Activated CD8-positive, alpha-beta T cell treated with anti-CD3 and anti-CD28 coated beads for 36 hours (primary cell): Measurements from ENCODE around the gene RNF38. TPM values are rescaled to one million over a fixed set of nuclear protein-coding genes. Genes with fewer than 3 reads are reported as not detected.

Experiments used
- ATAC-seq: fragments of 200-7000 bp; cut with Tn5 transposase; one replicate; pipeline ENCODE4 v1.10.0; 2021; ENCODE audit warnings: mild to moderate bottlenecking, moderate library complexity
- CTCF ChIA-PET: fragments of 350-600 bp; sonication (Branson Sonifier 250); formaldehyde crosslinking; loops from one replicate; lab custom pipeline; 2021; ENCODE audit warnings: antibody characterized with exemption; lab: Charles Lee
- POLR2A ChIA-PET: fragments of 350-600 bp; sonication (Branson Sonifier 250); formaldehyde crosslinking; loops from one replicate; lab custom pipeline; 2021; ENCODE audit warnings: antibody characterized with exemption; lab: Charles Lee
- DNase-seq: peaks from one replicate; pipeline ENCODE4 v3.0.0-alpha.2; 2020
- H3K27ac Mint-ChIP-seq: one replicate; pipeline ENCODE4 v1.8.0; 2021; ENCODE audit warnings: mild to moderate bottlenecking, mixed read lengths
- H3K27me3 Mint-ChIP-seq: one replicate; pipeline ENCODE4 v1.8.0; 2021; ENCODE audit warnings: mixed read lengths
- H3K36me3 Mint-ChIP-seq: one replicate; pipeline ENCODE4 v1.8.0; 2021; ENCODE audit warnings: low read depth, mixed read lengths
- H3K4me1 Mint-ChIP-seq: one replicate; pipeline ENCODE4 v1.8.0; 2021; ENCODE audit warnings: low read depth, mixed read lengths
- H3K4me3 Mint-ChIP-seq: one replicate; pipeline ENCODE4 v1.8.0; 2021; ENCODE audit warnings: mild to moderate bottlenecking, moderate library complexity, mixed read lengths
- H3K9me3 Mint-ChIP-seq: one replicate; pipeline ENCODE4 v1.8.0; 2021; ENCODE audit warnings: mixed read lengths
- intact Hi-C: fragments of 100-400 bp; cut with micrococcal nuclease; formaldehyde crosslinking; loops from one replicate; pipeline ENCODE4 v1.10.0; 2022
- total RNA-seq, 2 experiments: library from RNA; stranded (reverse); gene quantifications; one replicate each; pipeline ENCODE4 v1.2.3, GENCODE V29; 2021
- TF ChIP-seq, protein P1 (sequence below): fragments of 200-600 bp; IDR thresholded peaks from one replicate; pipeline ENCODE4 v1.8.0; 2022; ENCODE audit warnings: antibody characterized with exemption, mild to moderate bottlenecking

Gene RNF38
- total RNA-seq, 2 experiments from 2014 or later: 33.7 to 36.4 TPM

DNA sequence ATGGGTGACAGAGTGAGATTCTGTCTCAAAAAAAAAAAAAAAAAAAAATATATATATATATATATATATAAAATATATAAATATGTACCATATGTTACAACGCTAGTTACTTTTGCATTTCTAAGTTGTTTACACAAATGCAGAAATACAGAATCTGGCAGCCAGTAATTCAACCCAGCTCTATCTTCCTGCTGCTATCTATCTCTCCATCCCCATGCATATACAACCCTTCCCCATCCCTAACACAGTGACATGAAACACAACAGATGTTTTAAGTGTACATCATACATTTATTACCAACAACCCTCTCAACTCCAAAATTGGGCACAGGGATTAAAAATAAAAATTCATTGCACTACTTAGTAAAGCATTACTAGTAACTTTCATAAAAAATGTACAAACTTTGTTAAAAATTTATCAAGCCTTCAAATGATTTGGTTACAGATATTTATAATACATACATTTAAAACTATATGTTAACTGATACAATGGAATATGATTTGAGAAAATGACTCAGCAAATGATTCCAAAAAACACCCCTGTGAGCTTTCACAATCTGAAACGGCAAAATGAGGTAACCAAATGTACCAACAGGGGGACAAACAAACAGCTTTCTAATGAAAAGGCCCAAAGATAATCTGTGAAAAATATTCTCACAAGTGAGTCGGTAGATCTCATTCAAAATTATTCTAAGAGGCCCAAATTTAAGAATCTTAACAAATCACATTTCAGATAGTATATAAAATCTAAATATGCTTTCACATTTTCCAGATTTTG, 63.8 kb downstream of the RNF38 start:
- peaks cover 32% of the 10 kb centered on the region for H3K36me3 Mint-ChIP-seq
- intact Hi-C loops: no loop called here
- ChIA-PET CTCF (interaction anchor here (0.7 to 1.3 kb wide), 6 partner anchors 11 to 170 kb away, joined by 3 read pairs; no protein-coding TSS in a partner anchor), POLR2A (interaction anchor here (0.5 kb wide), 1 partner anchor 396 kb away, joined by 3 read pairs; no protein-coding TSS in a partner anchor)
- H3K4me1 Mint-ChIP-seq: no peaks in the 10 kb centered on the region
- H3K27me3 Mint-ChIP-seq: no peaks in the 10 kb centered on the region
- no peak overlapping the region for H3K27ac Mint-ChIP-seq
- ATAC-seq: no peak
- DNase-seq: no peak
- no peak overlapping the region for H3K4me3 Mint-ChIP-seq
- TF ChIP-seq, protein P1, sequence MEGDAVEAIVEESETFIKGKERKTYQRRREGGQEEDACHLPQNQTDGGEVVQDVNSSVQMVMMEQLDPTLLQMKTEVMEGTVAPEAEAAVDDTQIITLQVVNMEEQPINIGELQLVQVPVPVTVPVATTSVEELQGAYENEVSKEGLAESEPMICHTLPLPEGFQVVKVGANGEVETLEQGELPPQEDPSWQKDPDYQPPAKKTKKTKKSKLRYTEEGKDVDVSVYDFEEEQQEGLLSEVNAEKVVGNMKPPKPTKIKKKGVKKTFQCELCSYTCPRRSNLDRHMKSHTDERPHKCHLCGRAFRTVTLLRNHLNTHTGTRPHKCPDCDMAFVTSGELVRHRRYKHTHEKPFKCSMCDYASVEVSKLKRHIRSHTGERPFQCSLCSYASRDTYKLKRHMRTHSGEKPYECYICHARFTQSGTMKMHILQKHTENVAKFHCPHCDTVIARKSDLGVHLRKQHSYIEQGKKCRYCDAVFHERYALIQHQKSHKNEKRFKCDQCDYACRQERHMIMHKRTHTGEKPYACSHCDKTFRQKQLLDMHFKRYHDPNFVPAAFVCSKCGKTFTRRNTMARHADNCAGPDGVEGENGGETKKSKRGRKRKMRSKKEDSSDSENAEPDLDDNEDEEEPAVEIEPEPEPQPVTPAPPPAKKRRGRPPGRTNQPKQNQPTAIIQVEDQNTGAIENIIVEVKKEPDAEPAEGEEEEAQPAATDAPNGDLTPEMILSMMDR: no peak
- no peaks in the 10 kb centered on the region for H3K9me3 Mint-ChIP-seq

DNA sequence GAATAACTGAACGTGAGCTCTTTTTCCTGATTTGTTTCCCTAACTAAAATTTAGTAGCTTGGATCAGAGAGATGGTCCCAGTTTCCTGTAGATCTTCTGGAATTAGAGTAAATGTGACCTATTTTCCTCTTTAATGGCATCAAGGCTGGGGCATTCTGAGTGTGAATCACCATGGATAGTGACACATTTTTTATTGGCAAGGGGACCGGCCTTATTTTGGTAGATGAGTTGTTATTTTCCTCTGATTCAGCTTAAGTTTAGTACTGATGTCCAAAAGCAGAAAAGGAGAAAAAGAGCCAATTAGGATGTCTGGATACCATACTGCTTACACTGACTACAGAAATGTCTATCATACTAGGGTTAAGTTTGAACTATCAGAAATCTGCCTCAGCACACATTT, 68.1 kb downstream of the RNF38 start:
- intact Hi-C loops: no loop called here
- TF ChIP-seq, protein P1: no peak
- POLR2A ChIA-PET: no interaction called here
- DNase-seq (no peak), ATAC-seq (no peak)
- CTCF ChIA-PET: interaction anchor here (0.8 to 2.1 kb wide), 4 partner anchors 8 to 224 kb away, joined by 3 to 5 read pairs (median 4); partner anchors contain the start of gene CLTA
- Mint-ChIP-seq H3K4me3 (no peak overlapping the region), H3K27me3 (no peaks in the 10 kb centered on the region), H3K27ac (no peak overlapping the region), H3K36me3 (peaks cover 9% of the 10 kb centered on the region), H3K4me1 (peaks cover 2% of the 10 kb centered on the region), H3K9me3 (no peaks in the 10 kb centered on the region)

DNA sequence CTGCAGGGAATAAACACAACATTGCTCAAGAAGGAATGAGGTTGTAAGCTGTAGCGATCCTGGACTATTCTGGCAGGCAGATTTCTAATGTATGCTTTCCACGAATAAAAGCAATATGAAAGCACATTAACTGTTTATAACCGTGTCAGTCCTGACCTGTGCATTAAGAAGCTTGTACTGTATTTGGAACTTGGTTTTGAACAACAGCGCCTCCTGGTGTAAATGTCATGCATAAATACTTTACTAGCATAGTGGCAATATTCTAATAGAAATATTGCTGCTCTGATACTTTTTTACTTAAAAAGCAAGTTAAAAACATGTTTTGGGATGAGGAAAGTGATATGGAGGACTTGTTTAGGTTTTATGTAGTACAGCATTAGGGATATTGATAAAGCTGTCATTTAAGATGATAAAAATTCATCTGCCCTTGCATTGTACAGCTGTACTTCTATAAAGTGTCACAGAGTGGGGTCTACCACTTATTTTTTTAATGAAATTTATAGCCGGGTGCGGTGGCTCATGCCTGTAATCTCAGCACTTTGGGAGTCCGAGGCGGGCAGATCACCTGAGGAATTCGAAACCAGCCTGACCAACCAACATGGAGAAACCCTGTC, 71.2 kb downstream of the RNF38 start:
- CTCF ChIA-PET: interaction anchor here (0.6 to 3.1 kb wide), 35 partner anchors 10 to 633 kb away, joined by 3 to 45 read pairs (median 4); partner anchors contain the start of genes CLTA and GNE
- H3K36me3 Mint-ChIP-seq: no peaks in the 10 kb centered on the region
- no peak overlapping the region for H3K4me3 Mint-ChIP-seq
- DNase-seq (peak; percentile 67), ATAC-seq (peak; percentile 85)
- no peaks in the 10 kb centered on the region for H3K9me3 Mint-ChIP-seq
- intact Hi-C loops: loop anchor here (2.0 kb wide), 1 partner anchor 80 kb away; no protein-coding TSS in a partner anchor
- H3K27me3 Mint-ChIP-seq: no peaks in the 10 kb centered on the region
- POLR2A ChIA-PET: interaction anchor here (1.5 to 1.8 kb wide), 2 partner anchors 12 to 138 kb away, joined by 4 to 5 read pairs; partner anchors contain the start of gene CLTA
- H3K4me1 Mint-ChIP-seq: peaks cover 2% of the 10 kb centered on the region
- TF ChIP-seq, protein P1: peak; percentile 86
- H3K27ac Mint-ChIP-seq: no peak overlapping the region

DNA sequence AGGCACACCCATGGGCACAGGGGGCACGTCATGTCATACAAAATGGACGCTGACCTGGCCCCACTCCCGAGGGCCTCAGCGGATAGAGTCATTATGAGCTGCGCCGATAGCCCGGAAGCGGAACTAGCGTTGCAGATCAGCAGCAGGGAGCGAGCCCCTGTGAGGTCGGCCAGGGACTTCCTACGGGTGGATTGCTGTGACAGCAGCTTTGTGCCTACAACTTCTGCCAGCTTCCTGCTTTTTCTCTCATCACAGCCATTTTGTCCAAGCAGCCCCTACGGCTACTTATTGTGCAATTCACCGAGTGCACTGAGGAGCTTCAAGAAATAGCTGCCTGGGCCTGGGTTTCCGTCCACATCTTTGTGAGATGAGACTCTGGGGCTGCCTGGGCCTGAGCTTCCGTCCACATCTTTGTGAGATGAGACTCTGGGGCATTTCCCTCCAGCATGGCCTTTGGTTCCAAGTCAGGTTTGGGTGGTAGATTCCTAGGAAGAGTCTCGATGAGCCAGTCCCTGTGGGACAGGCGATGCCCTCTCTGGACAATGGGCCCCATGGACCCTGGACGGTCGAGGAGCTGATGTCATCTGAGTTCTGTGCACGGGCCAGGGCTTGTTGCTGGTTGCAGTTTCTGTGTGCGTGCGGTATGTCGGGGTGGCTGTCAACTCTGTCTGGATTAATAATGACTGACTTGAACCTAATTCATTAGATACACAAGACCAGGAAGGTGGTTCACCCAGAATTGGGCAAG, 74.8 kb downstream of the RNF38 start:
- ATAC-seq (no peak), DNase-seq (no peak)
- peaks cover 2% of the 10 kb centered on the region for H3K4me1 Mint-ChIP-seq
- no peak overlapping the region for H3K4me3 Mint-ChIP-seq
- CTCF ChIA-PET: interaction anchor here (1.5 kb wide), 1 partner anchor 11 kb away, joined by 3 read pairs; no protein-coding TSS in a partner anchor
- intact Hi-C loops: no loop called here
- no peaks in the 10 kb centered on the region for H3K27me3 Mint-ChIP-seq
- H3K9me3 Mint-ChIP-seq: no peaks in the 10 kb centered on the region
- POLR2A ChIA-PET: interaction anchor here (0.7 to 1.2 kb wide), 3 partner anchors 8 to 67 kb away, joined by 3 to 5 read pairs (median 4); partner anchors contain the start of gene GNE
- H3K36me3 Mint-ChIP-seq: no peaks in the 10 kb centered on the region
- no peak overlapping the region for H3K27ac Mint-ChIP-seq
- TF ChIP-seq, protein P1: no peak
